Upper lobe of right lung (tissue), 1 donor: Measurements from ENCODE around the gene ANKRD62. TPM values are rescaled to one million over a fixed set of nuclear protein-coding genes. Genes with fewer than 3 reads are reported as not detected.
"Not testable (repeated sequence)": the region's sequence is repeated elsewhere in the genome, so short reads cannot be mapped to it uniquely, and the experiment has no call there.

Source experiments
- ATAC-seq: fragments of 200-7000 bp; cut with Tn5 transposase; one replicate; pipeline ENCODE4 v1.9.1; 2020; ENCODE audit warnings: mild to moderate bottlenecking, moderate library complexity
- DNase-seq: peaks from one replicate; pipeline ENCODE4 v3.0.0-alpha.2; 2020
- H3K27ac ChIP-seq: fragments of 200-600 bp; one replicate; pipeline ENCODE4 v1.8.0; 2022
- H3K27me3 ChIP-seq: fragments of 200-600 bp; one replicate; pipeline ENCODE4 v1.8.0; 2022; ENCODE audit warnings: mild to moderate bottlenecking
- H3K36me3 ChIP-seq: fragments of 200-600 bp; one replicate; pipeline ENCODE4 v1.8.0; 2022
- H3K4me1 ChIP-seq: fragments of 200-600 bp; one replicate; pipeline ENCODE4 v1.8.0; 2022
- H3K4me3 ChIP-seq: fragments of 200-600 bp; one replicate; pipeline ENCODE4 v1.8.0; 2022; ENCODE audit warnings: mild to moderate bottlenecking
- H3K9me3 ChIP-seq: fragments of 200-600 bp; one replicate; pipeline ENCODE4 v1.8.0; 2022
- intact Hi-C: fragments of 100-400 bp; cut with DNase I; formaldehyde crosslinking; loops from one replicate; pipeline ENCODE4 v1.11.0; 2022
- total RNA-seq: library from RNA; stranded (reverse); fragmentation: NEBNext Ultra II Directional; extraction: Animal tissue kit (Norgen Biotek cat#: 25700); gene quantifications from one replicate; pipeline ENCODE4 v1.2.1, GENCODE V29; 2021
- TF ChIP-seq, protein P1 (sequence below): fragments of 200-600 bp; IDR thresholded peaks from one replicate; pipeline ENCODE4 v1.8.0; 2022; ENCODE audit warnings: antibody characterized with exemption
- donor health status: DM: no; HTN: yes; CAD: no; lungs with severe emphysema.

Gene ANKRD62
- total RNA-seq, 1 donor from 2014 or later: 0.12 TPM

DNA sequence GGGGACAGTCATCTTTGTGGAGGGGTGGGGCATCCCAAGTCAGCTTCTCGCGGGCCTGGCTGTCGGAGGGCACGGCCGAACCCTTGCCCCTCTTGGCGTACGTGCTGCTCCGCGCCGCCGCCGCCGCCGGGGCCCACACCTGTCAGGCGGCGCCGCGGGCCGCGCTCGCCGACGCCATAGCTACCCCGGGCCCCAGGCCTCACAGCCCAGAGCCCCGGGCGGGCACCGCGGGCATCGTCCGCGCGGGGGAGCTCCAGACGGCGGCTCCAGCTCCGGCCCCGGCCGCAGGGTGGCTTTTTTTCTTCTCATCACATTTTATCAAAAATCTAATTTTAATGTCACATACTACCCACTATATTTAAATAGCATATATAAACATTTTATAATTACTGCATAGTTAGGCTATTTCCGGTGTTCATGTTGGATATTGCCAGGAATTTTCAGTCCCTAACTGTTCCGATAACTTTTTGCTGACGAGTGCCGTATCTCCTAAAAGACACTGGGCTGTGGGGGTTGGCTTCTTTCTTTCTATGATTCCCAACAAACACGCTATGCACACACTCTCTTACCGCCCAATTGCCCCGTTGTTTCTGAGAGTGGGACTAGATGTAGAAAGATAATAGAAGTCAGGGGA is 25.2 kb upstream of the ANKRD62 start:
- DNase-seq, H3K27me3 ChIP-seq, H3K27ac ChIP-seq, H3K4me3 ChIP-seq, H3K9me3 ChIP-seq, H3K4me1 ChIP-seq, H3K36me3 ChIP-seq, intact Hi-C loops: not testable (repeated sequence)
- TF ChIP-seq, protein P1, sequence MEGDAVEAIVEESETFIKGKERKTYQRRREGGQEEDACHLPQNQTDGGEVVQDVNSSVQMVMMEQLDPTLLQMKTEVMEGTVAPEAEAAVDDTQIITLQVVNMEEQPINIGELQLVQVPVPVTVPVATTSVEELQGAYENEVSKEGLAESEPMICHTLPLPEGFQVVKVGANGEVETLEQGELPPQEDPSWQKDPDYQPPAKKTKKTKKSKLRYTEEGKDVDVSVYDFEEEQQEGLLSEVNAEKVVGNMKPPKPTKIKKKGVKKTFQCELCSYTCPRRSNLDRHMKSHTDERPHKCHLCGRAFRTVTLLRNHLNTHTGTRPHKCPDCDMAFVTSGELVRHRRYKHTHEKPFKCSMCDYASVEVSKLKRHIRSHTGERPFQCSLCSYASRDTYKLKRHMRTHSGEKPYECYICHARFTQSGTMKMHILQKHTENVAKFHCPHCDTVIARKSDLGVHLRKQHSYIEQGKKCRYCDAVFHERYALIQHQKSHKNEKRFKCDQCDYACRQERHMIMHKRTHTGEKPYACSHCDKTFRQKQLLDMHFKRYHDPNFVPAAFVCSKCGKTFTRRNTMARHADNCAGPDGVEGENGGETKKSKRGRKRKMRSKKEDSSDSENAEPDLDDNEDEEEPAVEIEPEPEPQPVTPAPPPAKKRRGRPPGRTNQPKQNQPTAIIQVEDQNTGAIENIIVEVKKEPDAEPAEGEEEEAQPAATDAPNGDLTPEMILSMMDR: peak; percentile 14
- peak; percentile 63 for ATAC-seq

DNA sequence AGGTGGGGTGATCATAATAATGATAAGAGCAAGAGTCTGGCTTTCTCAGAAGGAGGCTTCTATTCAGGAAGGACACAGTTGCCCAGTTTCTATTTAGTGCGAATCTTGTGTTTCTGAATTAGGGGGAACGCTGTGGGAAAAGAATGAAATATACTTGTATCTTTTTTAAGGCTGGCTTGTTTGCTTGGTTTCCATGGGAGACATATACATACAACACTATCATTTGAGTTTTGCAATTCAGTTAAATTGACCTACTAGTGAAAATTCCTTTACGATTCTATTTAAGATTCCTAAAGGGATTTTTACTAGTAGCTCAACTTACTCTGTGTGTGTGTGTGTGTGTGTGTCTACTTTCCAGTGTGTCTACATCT is 24.7 kb upstream of the ANKRD62 start:
- no peaks in the 10 kb centered on the region for H3K36me3 ChIP-seq
- DNase-seq (no peak), ATAC-seq (no peak)
- no peaks in the 10 kb centered on the region for H3K9me3 ChIP-seq
- intact Hi-C loops: no loop called here
- no peaks in the 10 kb centered on the region for H3K27me3 ChIP-seq
- H3K4me3 ChIP-seq: no peak overlapping the region
- no peak overlapping the region for H3K27ac ChIP-seq
- TF ChIP-seq, protein P1: no peak
- no peaks in the 10 kb centered on the region for H3K4me1 ChIP-seq

DNA sequence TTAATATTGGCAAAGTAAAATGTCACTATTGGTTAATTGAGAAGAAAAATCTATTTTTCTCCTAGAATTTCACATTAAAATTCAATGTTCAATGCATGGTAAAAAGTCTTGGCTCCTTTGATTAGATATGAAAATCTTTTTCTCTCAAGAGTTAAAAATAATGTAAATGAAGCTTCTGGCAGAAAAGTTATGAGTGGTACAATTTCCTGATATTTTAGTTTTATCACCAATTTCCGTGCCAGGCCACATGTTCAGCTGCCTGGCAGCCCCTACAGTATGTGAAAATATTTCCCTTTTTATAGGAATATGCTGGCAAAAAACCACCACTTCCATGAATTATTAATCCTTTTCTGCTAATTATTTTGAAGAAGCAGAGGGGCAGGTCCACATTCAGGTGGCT is 22.6 kb upstream of the ANKRD62 start:
- H3K27me3 ChIP-seq, ATAC-seq, H3K4me3 ChIP-seq, intact Hi-C loops, H3K9me3 ChIP-seq, H3K27ac ChIP-seq, H3K36me3 ChIP-seq, DNase-seq, H3K4me1 ChIP-seq: not testable (repeated sequence)

DNA sequence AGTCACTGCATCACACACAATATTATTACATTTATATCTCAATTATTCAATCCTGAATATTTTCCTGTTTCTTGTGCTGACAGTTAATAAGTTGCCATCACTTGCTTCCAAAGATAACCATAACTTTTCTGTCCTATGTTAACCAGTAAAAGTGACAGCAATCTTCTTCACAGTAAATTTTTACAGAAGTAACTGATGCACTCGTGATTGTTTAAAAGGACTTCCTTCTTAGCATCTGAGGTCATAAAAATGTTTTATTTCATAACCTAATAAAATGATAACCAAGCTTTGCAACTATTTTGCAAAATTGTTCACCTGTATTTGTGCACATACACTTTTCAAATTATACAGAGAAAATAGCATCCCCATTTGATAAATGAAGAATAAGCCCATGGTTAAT is 20.6 kb upstream of the ANKRD62 start:
- intact Hi-C loops: no loop called here
- TF ChIP-seq, protein P1: no peak
- ATAC-seq: no peak
- no peaks in the 10 kb centered on the region for H3K4me1 ChIP-seq
- DNase-seq: no peak
- H3K27ac ChIP-seq: no peak overlapping the region
- no peaks in the 10 kb centered on the region for H3K27me3 ChIP-seq
- H3K4me3 ChIP-seq: no peak overlapping the region
- H3K36me3 ChIP-seq: no peaks in the 10 kb centered on the region
- no peaks in the 10 kb centered on the region for H3K9me3 ChIP-seq

DNA sequence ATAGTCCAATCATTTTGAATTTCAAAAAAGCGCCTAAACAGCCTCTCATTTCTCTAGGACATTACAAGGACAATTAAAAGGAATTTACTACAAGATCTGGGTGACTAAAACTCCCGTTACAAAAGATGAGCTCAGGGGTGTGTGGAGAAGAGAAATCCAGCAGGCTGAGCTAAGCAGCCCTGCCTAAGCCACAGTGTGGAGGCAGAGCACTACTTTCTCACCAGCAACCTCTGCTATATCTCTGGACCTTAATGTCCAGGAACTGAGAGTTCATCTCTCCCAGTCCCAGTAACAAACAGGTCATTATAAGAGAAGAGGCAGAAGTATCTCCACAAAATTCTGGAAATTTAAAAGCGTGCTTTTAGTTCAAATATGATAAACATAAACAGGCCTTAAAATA is 18.9 kb upstream of the ANKRD62 start:
- H3K4me1 ChIP-seq: no peaks in the 10 kb centered on the region
- H3K36me3 ChIP-seq: no peaks in the 10 kb centered on the region
- DNase-seq: no peak
- H3K4me3 ChIP-seq: no peak overlapping the region
- intact Hi-C loops: no loop called here
- no peak for ATAC-seq
- no peaks in the 10 kb centered on the region for H3K27me3 ChIP-seq
- no peaks in the 10 kb centered on the region for H3K9me3 ChIP-seq
- H3K27ac ChIP-seq: no peak overlapping the region
- TF ChIP-seq, protein P1: no peak

DNA sequence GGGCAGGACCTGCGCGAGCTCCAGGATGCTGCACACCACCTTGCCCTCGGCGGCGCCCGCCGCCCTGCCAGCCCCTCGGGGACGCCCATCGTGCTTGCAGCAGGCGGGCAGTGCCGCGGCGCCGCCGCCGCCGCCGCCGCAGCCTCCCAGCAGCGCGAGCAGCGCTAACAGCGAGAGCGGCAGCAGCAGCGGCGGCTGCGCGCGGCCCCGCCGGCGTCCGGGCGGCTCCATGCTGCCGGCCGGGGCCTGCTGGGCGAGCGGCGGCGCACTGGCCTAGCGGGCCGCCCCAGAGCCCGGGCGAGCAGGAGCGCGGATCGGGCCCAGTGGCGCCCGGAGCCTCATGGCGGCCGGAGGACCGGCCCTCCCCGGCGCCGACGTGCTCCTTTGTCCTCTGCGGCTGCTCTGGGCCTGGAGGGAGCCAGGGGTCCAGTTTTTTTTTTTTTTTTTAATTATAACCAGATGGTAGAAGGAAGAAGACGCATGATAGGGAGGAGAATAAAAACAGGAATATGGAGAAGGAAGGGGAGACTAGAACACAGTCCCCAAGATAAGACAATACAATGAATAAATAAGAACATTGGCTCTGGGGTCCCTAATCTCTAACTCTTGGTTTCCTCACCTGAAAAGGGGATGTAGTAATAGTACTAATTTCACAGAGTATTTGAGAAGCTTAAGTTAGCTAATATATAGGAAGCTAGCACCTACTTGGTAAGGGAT is 17.1 kb upstream of the ANKRD62 start:
- DNase-seq (peak; percentile 63), ATAC-seq (peak; percentile 93)
- intact Hi-C loops: no loop called here
- Histone ChIP-seq H3K36me3 (no peaks in the 10 kb centered on the region), H3K4me3 (no peak overlapping the region), H3K27ac (no peak overlapping the region), H3K9me3 (no peaks in the 10 kb centered on the region), H3K27me3 (no peaks in the 10 kb centered on the region), H3K4me1 (no peaks in the 10 kb centered on the region)
- TF ChIP-seq, protein P1: no peak

DNA sequence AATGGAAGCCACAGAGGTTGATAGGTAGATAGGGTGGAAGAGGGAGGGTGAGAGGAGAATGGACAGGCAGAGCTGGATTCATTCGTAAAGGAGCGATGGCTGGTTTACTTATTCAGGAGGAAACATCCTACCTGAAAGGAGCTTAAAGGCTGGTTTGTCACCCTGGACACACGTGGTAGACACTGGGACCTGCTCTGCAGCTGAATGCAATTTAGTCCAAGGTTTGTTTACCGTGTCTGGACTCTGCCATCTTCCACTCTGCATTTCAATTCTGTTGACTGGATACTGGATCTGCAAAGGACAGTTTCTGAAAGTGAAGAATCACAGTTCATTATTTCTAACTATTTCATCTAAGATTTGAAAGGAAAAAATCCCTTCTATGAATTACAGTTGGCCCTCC is 15.6 kb upstream of the ANKRD62 start:
- H3K27me3 ChIP-seq, intact Hi-C loops, H3K4me3 ChIP-seq, DNase-seq, ATAC-seq, H3K9me3 ChIP-seq, H3K27ac ChIP-seq, H3K4me1 ChIP-seq, H3K36me3 ChIP-seq: not testable (repeated sequence)
